Esophagus (tissue), 2 donors: ENCODE results near the gene IL16. TPM values are rescaled to one million over a fixed set of nuclear protein-coding genes. Genes with fewer than 3 reads are reported as not detected.

ENCODE experiments used
- H3K27ac ChIP-seq, 2 donors: one replicate each; pipeline ENCODE4 v1.5.1; 2013; ENCODE audit warnings: low read depth in 2 of 2, mild to moderate bottlenecking in 2 of 2, inconsistent platforms in 1 of 2, low read length in 1 of 2, moderate library complexity in 1 of 2
- H3K27me3 ChIP-seq, 2 donors: one replicate each; pipeline ENCODE4 v1.6.1; 2013; ENCODE audit warnings: low read length in 2 of 2, control low read depth in 1 of 2, mild to moderate bottlenecking in 1 of 2; ENCODE audit not compliant: insufficient read depth in 2 of 2, control insufficient read depth in 1 of 2
- H3K36me3 ChIP-seq, 2 donors: one replicate each; pipeline ENCODE4 v1.6.1; 2013; ENCODE audit warnings: low read length in 1 of 2; ENCODE audit not compliant: control insufficient read depth in 2 of 2, insufficient read depth in 2 of 2
- H3K4me1 ChIP-seq, 2 donors: one replicate each; pipeline ENCODE4 v1.6.1; 2013; ENCODE audit warnings: low read length in 1 of 2; ENCODE audit not compliant: control insufficient read depth in 2 of 2, insufficient read depth in 2 of 2
- H3K4me3 ChIP-seq, 2 donors: one replicate each; pipeline ENCODE4 v1.5.1; 2013; ENCODE audit warnings: low read length in 2 of 2, mild to moderate bottlenecking in 2 of 2, low read depth in 1 of 2, moderate library complexity in 1 of 2
- H3K9me3 ChIP-seq, 2 donors: one replicate each; pipeline ENCODE4 v1.6.1; 2013; ENCODE audit warnings: mild to moderate bottlenecking in 2 of 2, low read depth in 1 of 2, low read length in 1 of 2, moderate library complexity in 1 of 2; ENCODE audit not compliant: control insufficient read depth in 2 of 2, insufficient read depth in 1 of 2
- WGBS, 2 donors: extraction: QIAGEN DNeasy Blood & Tissue Kit; methylation state at CpG; one replicate each; pipeline ENCODE4 v1.1.7; 2013; 5-methylcytosine and 5-hydroxymethylcytosine counted together
- polyA plus RNA-seq, 2 donors: library from polyadenylated mRNA; stranded (reverse); fragments of 200-250 nt; gene quantifications; one replicate each; pipeline ENCODE4 v1.2.3, GENCODE V29; 2013
- donor health status: healthy with polysubstance abuse.
- donor health status: Bipolar disorder and iron deficiency.

IL16 gene
- polyA plus RNA-seq, 2 donors: 2.6 to 3.1 TPM

DNA sequence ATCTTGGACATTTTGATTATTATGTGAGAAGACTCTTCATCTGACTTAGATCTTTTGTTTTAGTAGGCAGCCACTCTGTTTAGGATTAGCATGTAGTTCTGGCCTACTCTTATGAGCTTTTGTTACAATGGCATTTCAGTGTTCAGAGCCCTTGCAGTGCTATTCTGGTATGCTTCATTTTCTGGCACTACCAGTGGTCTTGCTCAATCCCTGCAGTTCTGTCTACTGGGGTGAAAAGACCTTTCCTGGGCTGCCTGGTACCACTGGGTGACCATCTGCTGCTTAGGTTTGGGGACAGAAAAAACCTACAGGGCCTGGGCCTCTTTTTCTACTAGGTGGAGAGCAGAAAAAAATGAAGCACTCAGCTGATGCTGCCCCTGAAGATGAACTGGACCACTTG, 42.5 kb downstream of the IL16 start:
- peaks cover 0 to 3% of the 10 kb centered on the region in 2 donors for H3K9me3 ChIP-seq
- H3K36me3 ChIP-seq: no peaks in the 10 kb centered on the region
- H3K27ac ChIP-seq: no peak overlapping the region
- no peaks in the 10 kb centered on the region for H3K27me3 ChIP-seq
- H3K4me3 ChIP-seq: no peak overlapping the region
- no peaks in the 10 kb centered on the region for H3K4me1 ChIP-seq

GRCh38 chr15:81242778-81243177, 46.1 kb downstream of the IL16 start:
- H3K36me3 ChIP-seq: no peaks in the 10 kb centered on the region
- H3K27me3 ChIP-seq: no peaks in the 10 kb centered on the region
- H3K4me3 ChIP-seq: no peak overlapping the region
- H3K4me1 ChIP-seq: no peaks in the 10 kb centered on the region
- 40 to 46% methylated on average over 1 of the region's 1 CpG for WGBS, 2 donors
- no peak overlapping the region for H3K27ac ChIP-seq
- peaks cover 0 to 3% of the 10 kb centered on the region in 2 donors for H3K9me3 ChIP-seq

GRCh38 chr15:81244306-81244705, 47.6 kb downstream of the IL16 start:
- Histone ChIP-seq H3K27ac (no peak overlapping the region), H3K4me3 (no peak overlapping the region), H3K27me3 (no peaks in the 10 kb centered on the region), H3K9me3 (peaks cover 0 to 3% of the 10 kb centered on the region in 2 donors), H3K36me3 (no peaks in the 10 kb centered on the region), H3K4me1 (no peaks in the 10 kb centered on the region)
- WGBS, 2 donors: 41 to 85% methylated on average over 1 of the region's 1 CpG

DNA sequence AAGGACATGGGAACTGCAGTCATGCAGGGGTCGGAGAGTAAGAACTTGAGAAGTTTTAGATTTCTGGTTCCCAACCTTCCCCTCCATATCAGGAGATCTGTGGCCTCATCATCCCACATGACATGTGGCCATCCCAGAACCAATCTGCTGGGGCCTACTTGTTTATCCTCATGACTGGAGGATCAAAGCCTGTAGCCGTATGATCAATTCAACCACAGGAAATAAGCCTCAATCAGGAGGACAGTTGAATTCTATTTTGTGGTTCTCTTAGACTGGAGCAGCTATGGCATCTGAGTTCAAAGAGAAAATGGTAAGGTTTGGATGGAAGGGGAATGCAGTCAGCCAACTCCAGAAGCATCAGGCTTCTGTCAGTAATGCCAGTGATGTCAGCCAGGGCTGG, 57.2 kb downstream of the IL16 start:
- Histone ChIP-seq H3K9me3 (no peaks in the 10 kb centered on the region), H3K27me3 (no peaks in the 10 kb centered on the region), H3K4me3 (no peak overlapping the region), H3K27ac (no peak overlapping the region), H3K4me1 (no peaks in the 10 kb centered on the region), H3K36me3 (no peaks in the 10 kb centered on the region)
- WGBS, 2 donors: 84 to 90% methylated on average over 2 of the region's 2 CpGs

- Histone ChIP-seq H3K9me3 (no peaks in the 10 kb centered on the region), H3K27me3 (no peaks in the 10 kb centered on the region), H3K36me3 (no peaks in the 10 kb centered on the region), H3K4me3 (no peak overlapping the region), H3K27ac (no peak overlapping the region), H3K4me1 (no peaks in the 10 kb centered on the region)
- 52 to 58% methylated on average over 5 of the region's 5 CpGs for WGBS, 2 donors
These were observed 57.7 kb downstream of the IL16 start for GRCh38 chr15:81254277-81254915.

GRCh38 chr15:81254916-81255290, 58.2 kb downstream of the IL16 start:
- Histone ChIP-seq H3K27me3 (no peaks in the 10 kb centered on the region), H3K9me3 (no peaks in the 10 kb centered on the region), H3K4me3 (no peak overlapping the region), H3K4me1 (no peaks in the 10 kb centered on the region), H3K36me3 (no peaks in the 10 kb centered on the region), H3K27ac (no peak overlapping the region)
- 90 to 92% methylated on average over 3 of the region's 3 CpGs for WGBS, 2 donors

DNA sequence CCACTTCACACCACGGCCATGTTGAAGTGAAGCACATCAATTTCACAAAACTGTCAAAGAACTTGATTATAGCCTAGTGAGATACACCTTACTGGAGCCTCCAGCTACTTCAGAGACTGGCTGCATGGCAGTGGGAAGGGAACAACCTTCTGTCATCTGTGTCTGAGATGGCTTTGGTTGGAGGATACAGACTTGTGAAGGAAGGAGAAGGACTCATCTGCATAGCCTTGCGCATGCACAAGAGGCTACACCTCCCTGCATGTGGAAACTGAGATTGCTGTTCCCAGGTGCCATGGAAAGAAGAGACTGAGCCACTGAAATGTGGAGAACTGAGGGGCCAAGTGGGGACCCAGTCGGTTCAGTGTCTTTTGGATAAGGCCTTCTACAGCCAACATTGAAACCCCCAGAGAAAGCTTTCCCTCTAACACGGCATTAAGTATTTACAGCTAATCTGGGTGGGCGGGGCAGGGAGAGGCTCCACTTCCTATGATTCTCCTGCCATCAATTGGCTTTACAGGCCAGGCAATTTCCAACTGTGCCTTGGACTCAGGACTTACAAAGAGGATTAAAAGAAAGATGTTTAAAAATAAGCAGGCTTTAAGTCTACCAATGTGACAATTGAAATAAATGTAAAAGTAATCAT, 58.8 kb downstream of the IL16 start:
- 72 to 76% methylated on average over 5 of the region's 5 CpGs for WGBS, 2 donors
- Histone ChIP-seq H3K4me1 (no peaks in the 10 kb centered on the region), H3K9me3 (no peaks in the 10 kb centered on the region), H3K36me3 (no peaks in the 10 kb centered on the region), H3K27me3 (no peaks in the 10 kb centered on the region), H3K27ac (no peak overlapping the region), H3K4me3 (no peak overlapping the region)

GRCh38 chr15:81255958-81256320, 59.3 kb downstream of the IL16 start:
- Histone ChIP-seq H3K4me1 (no peaks in the 10 kb centered on the region), H3K27ac (no peak overlapping the region), H3K36me3 (no peaks in the 10 kb centered on the region), H3K27me3 (no peaks in the 10 kb centered on the region), H3K4me3 (no peak overlapping the region), H3K9me3 (no peaks in the 10 kb centered on the region)

DNA sequence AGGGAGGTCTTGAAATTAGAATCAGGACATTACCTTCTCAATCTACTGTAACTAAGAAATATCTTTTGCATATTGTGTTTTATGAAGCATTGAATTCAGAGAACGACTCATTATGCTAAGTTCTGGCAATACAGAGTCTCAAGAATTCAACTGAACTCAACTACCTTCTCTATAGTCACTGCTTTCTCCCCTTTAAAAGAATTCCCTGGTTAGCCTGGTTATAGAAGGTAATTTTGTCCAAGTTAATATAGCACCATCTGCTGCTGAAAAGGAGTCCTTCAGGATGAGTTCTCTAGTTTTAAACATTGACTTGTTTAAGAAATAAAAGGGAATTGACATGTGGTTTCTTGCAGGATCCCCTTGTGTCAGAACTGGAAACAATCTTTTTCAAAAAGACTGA, 60.2 kb downstream of the IL16 start:
- Histone ChIP-seq H3K4me3 (no peak overlapping the region), H3K27me3 (no peaks in the 10 kb centered on the region), H3K27ac (no peak overlapping the region), H3K4me1 (no peaks in the 10 kb centered on the region), H3K9me3 (no peaks in the 10 kb centered on the region), H3K36me3 (no peaks in the 10 kb centered on the region)
- 32 to 34% methylated on average over 1 of the region's 1 CpG for WGBS, 2 donors

GRCh38 chr15:81257435-81257834, 60.8 kb downstream of the IL16 start:
- Histone ChIP-seq H3K27me3 (no peaks in the 10 kb centered on the region), H3K27ac (no peak overlapping the region), H3K4me1 (no peaks in the 10 kb centered on the region), H3K36me3 (no peaks in the 10 kb centered on the region), H3K9me3 (no peaks in the 10 kb centered on the region), H3K4me3 (no peak overlapping the region)
- WGBS, 2 donors: 36 to 48% methylated on average over 2 of the region's 2 CpGs
